Stimulated activated CD4-positive, alpha-beta T cell treated with anti-CD3 and anti-CD28 coated beads, Interleukin-4, amount 100 ng/mL, for 4 hours (primary cell): ENCODE measurements around the gene HNRNPA2B1.

Experiments
- DNase-seq, 2 experiments: peaks; one replicate each; pipeline ENCODE4 v3.0.0-alpha.2; 2020

The HNRNPA2B1 gene

DNA sequence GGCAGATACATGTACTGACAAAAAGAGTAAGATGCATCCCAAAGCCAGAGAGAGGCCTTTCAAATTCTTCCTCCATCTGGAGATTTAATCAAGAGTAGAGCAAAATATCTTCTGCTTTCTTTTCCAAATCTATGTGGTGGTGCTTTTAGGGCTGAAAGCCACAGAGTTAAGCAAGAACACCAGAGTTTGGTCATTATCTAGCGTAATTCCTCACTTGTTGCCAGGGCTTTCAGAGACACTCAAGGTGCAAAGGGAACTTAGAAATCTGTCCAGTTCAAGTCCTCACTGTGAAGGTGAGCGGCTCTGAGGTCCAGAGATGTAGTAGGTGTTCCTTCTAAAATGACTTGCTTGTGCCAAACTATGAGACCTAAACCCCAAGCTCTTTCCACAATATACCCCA is 59.5 kb downstream of the HNRNPA2B1 start:
- DNase-seq, result no peak

DNA sequence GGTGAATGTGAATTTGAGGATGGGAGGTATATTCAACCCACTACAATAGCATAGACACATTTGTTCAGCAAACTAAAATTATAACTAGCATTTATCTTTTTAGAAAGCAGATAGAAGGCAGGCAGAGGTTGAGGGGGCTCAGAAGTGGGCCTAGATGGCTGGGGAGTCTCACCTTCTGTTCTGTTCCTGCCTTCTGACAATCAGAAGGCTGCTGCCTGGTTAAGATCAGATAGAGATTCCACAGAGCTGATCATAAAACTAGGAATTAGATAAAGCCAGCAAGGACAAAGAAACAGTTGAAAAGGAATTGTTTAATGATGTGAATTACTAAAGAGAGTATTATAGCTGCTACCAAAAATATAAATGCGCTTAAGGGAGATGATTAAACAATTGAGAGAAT is 60.2 kb downstream of the HNRNPA2B1 start:
- DNase-seq, result no peak
